ENCODE measurements around the gene WIPF2. TPM values are rescaled to one million over a fixed set of nuclear protein-coding genes. Genes with fewer than 3 reads are reported as not detected.

The WIPF2 gene
- total RNA-seq, 1 donor from 2014 or later, result 12.5 TPM

DNA sequence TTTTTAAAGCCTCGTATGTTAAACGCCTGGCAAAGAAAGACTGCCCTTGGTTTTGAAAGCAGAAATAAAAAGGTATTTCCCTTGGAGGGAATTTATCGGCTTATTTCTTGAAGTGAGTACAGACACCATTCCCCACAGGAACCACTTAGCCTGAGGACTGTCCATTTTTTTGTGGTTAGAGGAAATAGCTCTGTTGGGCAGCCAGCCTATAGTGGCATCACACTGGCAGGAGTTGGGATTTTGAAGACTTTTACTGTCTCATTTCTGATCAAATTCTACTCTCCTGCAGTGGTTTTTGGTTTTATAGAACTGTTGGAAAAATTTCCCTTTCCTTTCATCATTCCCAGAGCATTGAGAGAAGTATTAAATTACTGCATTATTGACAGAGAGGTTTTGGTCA is 34.5 kb downstream of the WIPF2 start:
- DNase-seq (ENCODE audit: low read depth), result no peak
- TF ChIP-seq, protein P1, sequence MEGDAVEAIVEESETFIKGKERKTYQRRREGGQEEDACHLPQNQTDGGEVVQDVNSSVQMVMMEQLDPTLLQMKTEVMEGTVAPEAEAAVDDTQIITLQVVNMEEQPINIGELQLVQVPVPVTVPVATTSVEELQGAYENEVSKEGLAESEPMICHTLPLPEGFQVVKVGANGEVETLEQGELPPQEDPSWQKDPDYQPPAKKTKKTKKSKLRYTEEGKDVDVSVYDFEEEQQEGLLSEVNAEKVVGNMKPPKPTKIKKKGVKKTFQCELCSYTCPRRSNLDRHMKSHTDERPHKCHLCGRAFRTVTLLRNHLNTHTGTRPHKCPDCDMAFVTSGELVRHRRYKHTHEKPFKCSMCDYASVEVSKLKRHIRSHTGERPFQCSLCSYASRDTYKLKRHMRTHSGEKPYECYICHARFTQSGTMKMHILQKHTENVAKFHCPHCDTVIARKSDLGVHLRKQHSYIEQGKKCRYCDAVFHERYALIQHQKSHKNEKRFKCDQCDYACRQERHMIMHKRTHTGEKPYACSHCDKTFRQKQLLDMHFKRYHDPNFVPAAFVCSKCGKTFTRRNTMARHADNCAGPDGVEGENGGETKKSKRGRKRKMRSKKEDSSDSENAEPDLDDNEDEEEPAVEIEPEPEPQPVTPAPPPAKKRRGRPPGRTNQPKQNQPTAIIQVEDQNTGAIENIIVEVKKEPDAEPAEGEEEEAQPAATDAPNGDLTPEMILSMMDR (conservative IDR thresholded peaks at IDR 0.05; ENCODE audit: low read depth, low read length), result no peak
- no peak overlapping the region for H3K4me3 ChIP-seq (ENCODE audit: low read depth, low read length)

DNA sequence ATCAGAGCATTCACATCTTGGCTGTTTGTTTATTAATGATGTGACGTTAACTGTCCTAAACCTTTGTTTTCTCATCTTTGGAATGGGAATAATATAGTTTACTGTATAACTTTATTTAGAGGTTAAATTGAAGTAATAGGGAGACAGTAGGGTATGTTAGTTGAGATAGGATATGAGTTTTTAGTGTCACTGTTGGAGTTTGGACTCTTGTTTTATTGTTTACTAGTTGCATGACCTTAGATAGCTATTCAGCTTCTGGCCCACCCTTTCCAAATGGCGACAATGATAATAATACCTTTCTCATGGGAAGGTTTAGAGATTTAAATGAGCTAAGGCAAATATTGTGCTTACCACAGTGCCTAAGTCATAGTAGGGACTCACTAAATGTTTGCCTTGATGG is 40.4 kb downstream of the WIPF2 start:
- TF ChIP-seq, protein P1 (conservative IDR thresholded peaks at IDR 0.05; ENCODE audit: low read depth, low read length), result no peak
- no peak for DNase-seq (ENCODE audit: low read depth)
- no peak overlapping the region for H3K4me3 ChIP-seq (ENCODE audit: low read depth, low read length)

DNA sequence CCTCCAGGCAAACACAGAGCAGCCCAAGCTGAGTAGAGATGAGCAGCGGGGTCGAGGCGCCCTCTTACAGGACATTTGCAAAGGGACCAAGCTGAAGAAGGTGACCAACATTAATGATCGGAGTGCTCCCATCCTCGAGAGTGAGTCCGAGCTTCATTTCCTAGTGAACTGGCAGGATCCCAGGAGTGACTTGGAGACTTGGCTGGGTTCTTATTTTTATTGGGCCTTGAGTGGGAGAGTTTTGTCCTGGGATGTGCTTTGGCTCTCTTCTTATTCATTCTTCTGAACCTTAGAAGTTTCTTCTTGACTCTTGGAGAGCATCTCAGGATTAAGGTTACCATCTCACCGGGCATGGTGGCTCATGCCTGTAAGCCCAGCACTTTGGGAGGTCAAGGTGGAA is 41.4 kb downstream of the WIPF2 start:
- TF ChIP-seq, protein P1 (conservative IDR thresholded peaks at IDR 0.05; ENCODE audit: low read depth, low read length), result no peak
- DNase-seq (ENCODE audit: low read depth), result no peak
- H3K4me3 ChIP-seq (ENCODE audit: low read depth, low read length), result no peak overlapping the region

DNA sequence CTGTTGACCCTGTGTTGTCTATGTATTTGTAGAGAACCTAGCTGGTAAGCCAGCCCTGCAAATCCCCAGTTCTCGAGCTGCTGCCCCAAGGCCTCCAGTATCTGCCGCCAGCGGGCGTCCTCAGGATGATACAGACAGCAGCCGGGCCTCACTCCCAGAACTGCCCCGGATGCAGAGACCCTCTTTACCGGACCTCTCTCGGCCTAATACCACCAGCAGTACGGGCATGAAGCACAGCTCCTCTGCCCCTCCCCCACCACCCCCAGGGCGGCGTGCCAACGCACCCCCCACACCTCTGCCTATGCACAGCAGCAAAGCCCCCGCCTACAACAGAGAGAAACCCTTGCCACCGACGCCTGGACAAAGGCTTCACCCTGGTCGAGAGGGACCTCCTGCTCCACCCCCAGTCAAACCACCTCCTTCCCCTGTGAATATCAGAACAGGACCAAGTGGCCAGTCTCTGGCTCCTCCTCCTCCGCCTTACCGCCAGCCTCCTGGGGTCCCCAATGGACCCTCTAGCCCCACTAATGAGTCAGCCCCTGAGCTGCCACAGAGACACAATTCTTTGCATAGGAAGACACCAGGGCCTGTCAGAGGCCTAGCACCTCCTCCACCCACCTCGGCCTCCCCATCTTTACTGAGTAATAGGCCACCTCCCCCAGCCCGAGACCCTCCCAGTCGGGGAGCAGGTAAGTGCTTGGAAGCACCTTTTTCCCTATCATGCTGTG is 45.5 kb downstream of the WIPF2 start:
- TF ChIP-seq, protein P1 (conservative IDR thresholded peaks at IDR 0.05; ENCODE audit: low read depth, low read length), result no peak
- H3K4me3 ChIP-seq (ENCODE audit: low read depth, low read length), result no peak overlapping the region
- no peak for DNase-seq (ENCODE audit: low read depth)

GRCh38 chr17:40265337-40265736 is 46.2 kb downstream of the WIPF2 start:
- no peak overlapping the region for H3K4me3 ChIP-seq (ENCODE audit: low read depth, low read length)
- DNase-seq (ENCODE audit: low read depth), result no peak
- TF ChIP-seq, protein P1 (conservative IDR thresholded peaks at IDR 0.05; ENCODE audit: low read depth, low read length), result no peak

DNA sequence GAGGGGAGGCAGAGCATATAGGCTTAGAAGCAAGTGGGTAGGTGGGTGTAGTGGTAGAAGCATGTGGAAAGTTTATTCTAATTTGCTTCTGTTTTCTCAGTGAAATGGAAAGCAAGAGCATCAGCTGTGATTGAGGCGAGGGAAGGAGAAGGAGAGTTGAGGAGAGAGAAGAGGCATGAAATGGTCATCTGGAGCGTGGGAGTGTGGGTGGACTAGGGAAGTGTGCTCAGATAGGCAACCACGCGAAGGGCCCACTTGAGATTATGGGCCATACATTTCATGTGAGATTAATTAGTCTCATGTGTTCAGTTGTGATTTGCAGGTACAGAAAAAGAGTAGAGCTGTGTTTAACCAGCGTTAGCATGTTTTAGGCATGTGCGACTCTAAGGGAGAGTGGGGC is 47.8 kb downstream of the WIPF2 start:
- TF ChIP-seq, protein P1 (conservative IDR thresholded peaks at IDR 0.05; ENCODE audit: low read depth, low read length), result no peak
- no peak overlapping the region for H3K4me3 ChIP-seq (ENCODE audit: low read depth, low read length)

DNA sequence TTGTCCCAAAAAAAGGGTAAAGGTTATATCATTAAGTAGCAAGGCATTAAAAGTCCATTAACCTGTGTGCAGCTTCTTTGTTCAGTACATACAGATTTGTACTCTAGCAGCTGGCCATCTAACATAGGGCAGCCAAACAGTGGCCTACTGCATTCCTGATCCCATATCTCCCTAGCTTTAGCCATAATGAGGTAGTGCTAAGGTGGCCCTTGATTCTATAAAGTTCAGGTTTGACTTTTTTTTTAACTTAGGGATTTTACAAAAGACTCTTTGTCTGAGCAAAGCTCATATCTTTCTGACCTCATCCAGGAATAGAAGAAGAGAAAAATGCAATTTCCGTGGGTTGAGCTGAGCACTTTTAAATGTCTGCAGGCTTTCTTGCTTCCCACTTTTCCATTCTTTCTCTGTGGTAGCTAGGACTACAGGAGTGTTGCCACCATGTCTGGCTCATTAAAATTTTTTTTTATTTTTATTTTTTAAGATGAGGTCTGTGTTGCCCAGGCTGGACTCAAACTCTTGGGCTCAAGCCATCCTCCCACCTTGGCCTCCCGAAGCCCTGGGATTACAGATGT is 49.1 kb downstream of the WIPF2 start:
- no peak overlapping the region for H3K4me3 ChIP-seq (ENCODE audit: low read depth, low read length)
- TF ChIP-seq, protein P1 (conservative IDR thresholded peaks at IDR 0.05; ENCODE audit: low read depth, low read length), result no peak
- no peak for DNase-seq (ENCODE audit: low read depth)

More for the DNA sequence above, 47.8 kb downstream of the WIPF2 start:
- no peak for DNase-seq (ENCODE audit: low read depth)
